DOHH2 (cell line): ENCODE data around the gene RLN3.
A peak's percentile ranks its signal among the peaks of the same experiment; 100 is the strongest.

ENCODE experiments used
- EZH2phosphoT487 ChIP-seq: fragments of 200-600 bp; sonication (generic); IDR thresholded peaks from 2 replicates; pipeline ENCODE4 v1.6.1; 2017; ENCODE audit warnings: borderline replicate concordance, mild to moderate bottlenecking, antibody characterized with exemption, low read length, moderate library complexity, mixed read lengths
- TF ChIP-seq, protein P1 (sequence below): fragments of 200-600 bp; sonication (generic); IDR thresholded peaks from one replicate; pipeline ENCODE4 v1.5.1; 2014; ENCODE audit warnings: antibody characterized with exemption, mild to moderate bottlenecking, low read depth, low read length; ENCODE audit not compliant: poor library complexity, severe bottlenecking

DNA sequence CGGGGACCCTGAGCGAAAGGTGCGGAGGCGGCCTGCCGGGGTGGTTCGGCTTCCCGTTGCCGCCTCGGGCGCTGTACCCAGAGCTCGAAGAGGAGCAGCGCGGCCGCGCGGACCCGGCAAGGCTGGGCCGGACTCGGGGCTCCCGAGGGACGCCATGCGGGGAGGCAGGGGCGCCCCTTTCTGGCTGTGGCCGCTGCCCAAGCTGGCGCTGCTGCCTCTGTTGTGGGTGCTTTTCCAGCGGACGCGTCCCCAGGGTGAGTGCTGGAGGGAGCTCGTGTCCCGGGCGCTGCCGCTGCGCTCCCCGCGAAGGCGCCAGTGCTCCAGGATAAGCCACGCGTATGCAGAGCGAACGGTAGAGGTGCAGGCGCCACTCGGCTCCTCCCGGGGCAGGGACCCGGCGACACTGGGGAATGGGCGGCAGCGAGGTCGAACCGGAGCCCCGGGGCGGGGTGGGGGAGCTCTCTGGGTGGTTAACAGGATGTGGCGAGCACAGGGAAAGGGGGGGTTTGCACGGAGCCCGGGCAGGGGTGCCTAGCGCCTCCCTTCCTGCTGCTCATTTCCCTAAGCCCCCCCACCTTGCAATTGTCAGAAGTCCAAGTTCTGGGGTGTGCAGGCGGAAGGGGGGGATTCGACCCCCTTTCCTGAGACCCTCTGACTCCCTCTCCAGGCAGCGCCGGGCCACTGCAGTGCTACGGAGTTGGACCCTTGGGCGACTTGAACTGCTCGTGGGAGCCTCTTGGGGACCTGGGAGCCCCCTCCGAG lies 4.0 kb downstream of the RLN3 start, which contains the start of gene IL27RA:
- TF ChIP-seq, protein P1, sequence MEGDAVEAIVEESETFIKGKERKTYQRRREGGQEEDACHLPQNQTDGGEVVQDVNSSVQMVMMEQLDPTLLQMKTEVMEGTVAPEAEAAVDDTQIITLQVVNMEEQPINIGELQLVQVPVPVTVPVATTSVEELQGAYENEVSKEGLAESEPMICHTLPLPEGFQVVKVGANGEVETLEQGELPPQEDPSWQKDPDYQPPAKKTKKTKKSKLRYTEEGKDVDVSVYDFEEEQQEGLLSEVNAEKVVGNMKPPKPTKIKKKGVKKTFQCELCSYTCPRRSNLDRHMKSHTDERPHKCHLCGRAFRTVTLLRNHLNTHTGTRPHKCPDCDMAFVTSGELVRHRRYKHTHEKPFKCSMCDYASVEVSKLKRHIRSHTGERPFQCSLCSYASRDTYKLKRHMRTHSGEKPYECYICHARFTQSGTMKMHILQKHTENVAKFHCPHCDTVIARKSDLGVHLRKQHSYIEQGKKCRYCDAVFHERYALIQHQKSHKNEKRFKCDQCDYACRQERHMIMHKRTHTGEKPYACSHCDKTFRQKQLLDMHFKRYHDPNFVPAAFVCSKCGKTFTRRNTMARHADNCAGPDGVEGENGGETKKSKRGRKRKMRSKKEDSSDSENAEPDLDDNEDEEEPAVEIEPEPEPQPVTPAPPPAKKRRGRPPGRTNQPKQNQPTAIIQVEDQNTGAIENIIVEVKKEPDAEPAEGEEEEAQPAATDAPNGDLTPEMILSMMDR = peak; percentile 90
- no peak for TF ChIP-seq EZH2phosphoT487
